ENCODE results near the gene PDXDC1.
"Not testable (repeated sequence)": the region's sequence is repeated elsewhere in the genome, so short reads cannot be mapped to it uniquely, and the experiment has no call there.

DNA sequence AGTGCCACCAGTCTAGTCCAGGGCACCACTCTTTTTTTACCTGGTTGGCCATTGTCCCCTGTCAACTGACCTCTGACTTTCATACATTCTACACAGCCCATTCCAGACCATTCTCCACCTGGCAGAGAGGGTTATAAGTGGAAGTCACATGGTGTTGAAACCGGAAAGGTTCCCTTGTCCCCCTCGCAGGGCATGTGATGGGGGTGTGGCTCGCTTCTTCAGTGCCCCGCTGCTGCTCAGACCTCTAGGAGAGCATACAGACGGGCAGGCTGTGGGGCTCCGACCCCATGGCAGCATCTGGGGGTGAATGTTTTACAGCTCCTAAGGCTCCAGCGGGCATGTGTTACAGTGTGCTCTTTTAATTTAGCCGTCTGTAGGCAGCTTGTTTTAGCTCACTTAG, 52.2 kb downstream of the PDXDC1 start:
- TF ChIP-seq POLR2A, CTCF, POLR2AphosphoS5 (IDR thresholded peaks at IDR 0.05): not testable (repeated sequence)
